SK-N-SH treated with all-trans-retinoic acid at 6 μM for 48 hours (cell line): ENCODE results near the gene FBLN5.
"Not testable (repeated sequence)": the region's sequence is repeated elsewhere in the genome, so short reads cannot be mapped to it uniquely, and the experiment has no call there.

Experiments used
- CSRNP3 ChIP-seq: fragments of 250-450 bp; sonication (Bioruptor Pico); IDR thresholded peaks from 2 replicates; pipeline ENCODE4 v1.5.1; 2021; ENCODE audit warnings: mild to moderate bottlenecking, moderate library complexity
- ISL1 ChIP-seq: fragments of 250-450 bp; sonication (Bioruptor Pico); IDR thresholded peaks from 2 replicates; pipeline ENCODE4 v2.1.2; 2022; ENCODE audit warnings: mild to moderate bottlenecking, moderate library complexity
- ZFP30 ChIP-seq: fragments of 450-650 bp; formaldehyde crosslinking; IDR thresholded peaks from 2 replicates; pipeline ENCODE4 v1.5.0; 2022; ENCODE audit warnings: mild to moderate bottlenecking, moderate library complexity

- TF ChIP-seq ISL1 (CRISPR knock-in tag); ZFP30; CSRNP3: not testable (repeated sequence)
These were observed 102.4 kb downstream of the FBLN5 start for GRCh38 chr14:91845056-91845455.
